SH-SY5Y (cell line): ENCODE data around the gene FAM240A.

Experiments used
- GATA2 ChIP-seq: IDR thresholded peaks from 2 replicates; pipeline ENCODE4 v1.6.1; 2011; ENCODE audit warnings: mild to moderate bottlenecking, low read depth, low read length
- GATA3 ChIP-seq: IDR thresholded peaks from 2 replicates; pipeline ENCODE4 v1.6.1; 2011; ENCODE audit warnings: low read depth, mild to moderate bottlenecking, low read length, moderate library complexity

- TF ChIP-seq GATA2: no peak
- no peak for TF ChIP-seq GATA3
Observed at GRCh38 chr3:46670891-46671427, 58.6 kb downstream of the FAM240A start.
